HG03469 (cell line): Measurements from ENCODE around the gene ABI3BP.
A peak's percentile ranks its signal among the peaks of the same experiment; 100 is the strongest.
"Not testable (repeated sequence)": the region's sequence is repeated elsewhere in the genome, so short reads cannot be mapped to it uniquely, and the experiment has no call there.

Source experiments
- ATAC-seq: cut with Tn5 transposase; IDR thresholded peaks from one replicate; pipeline ENCODE4 v1.9.1; 2021; ENCODE audit warnings: mild to moderate bottlenecking, moderate library complexity, moderate number of reproducible peaks; ENCODE audit not compliant: unreplicated experiment

ABI3BP gene

DNA sequence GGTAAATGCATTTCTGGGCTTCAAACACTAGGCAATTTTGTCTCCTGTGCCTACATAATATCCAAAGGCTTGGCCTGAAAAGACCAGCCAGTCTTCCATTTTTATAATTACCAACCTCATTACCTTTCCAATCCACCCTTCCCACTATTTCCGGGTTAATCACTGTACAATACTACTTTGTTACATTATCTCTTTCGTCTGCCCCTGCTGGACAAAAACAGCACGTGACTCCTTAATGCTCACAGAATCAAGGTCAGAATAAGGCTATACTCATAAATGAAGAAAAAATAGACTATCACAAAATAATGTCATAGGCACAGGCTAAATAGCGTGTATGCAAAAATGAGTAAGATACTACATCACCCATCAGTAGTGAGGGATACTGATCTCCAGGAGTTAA, 40.1 kb downstream of the ABI3BP start:
- ATAC-seq = no peak

DNA sequence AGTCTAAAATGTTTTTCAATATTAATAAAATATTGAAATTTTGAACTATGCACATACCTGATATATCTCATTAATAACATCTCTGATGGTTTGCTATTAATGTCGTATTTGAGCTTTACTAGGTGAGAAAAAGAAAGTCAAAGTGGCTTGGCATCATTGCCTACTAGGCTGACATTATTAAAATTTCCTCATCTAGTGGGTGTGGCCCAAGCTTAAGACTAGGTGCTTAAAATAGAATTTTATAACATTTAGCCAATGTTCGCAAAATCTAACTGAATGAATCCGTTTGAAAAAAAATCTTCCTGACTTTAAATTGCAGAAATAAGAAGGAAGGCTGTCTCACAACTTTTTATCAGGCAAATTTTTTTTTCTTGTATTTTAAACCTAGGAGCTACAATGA, 46.1 kb downstream of the ABI3BP start:
- ATAC-seq = no peak

DNA sequence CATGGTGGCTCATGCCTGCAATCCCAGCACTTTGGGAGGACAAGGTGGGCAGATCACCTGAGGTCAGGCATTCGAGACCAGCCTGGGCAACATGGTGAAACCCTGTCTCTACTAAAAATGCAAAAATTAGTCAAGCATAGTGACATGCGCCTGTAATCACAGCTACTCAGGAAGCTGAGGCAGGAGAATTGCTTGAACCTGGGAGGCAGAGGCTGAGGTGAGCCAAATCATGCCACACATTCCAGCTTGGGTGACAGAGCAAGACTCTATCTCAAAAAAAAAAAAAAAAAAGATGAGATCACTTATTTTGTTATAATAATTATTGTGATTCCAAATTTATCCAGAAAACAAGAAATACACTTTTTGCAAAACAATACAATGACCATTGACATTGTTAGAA, 47.1 kb downstream of the ABI3BP start:
- ATAC-seq = not testable (repeated sequence)

DNA sequence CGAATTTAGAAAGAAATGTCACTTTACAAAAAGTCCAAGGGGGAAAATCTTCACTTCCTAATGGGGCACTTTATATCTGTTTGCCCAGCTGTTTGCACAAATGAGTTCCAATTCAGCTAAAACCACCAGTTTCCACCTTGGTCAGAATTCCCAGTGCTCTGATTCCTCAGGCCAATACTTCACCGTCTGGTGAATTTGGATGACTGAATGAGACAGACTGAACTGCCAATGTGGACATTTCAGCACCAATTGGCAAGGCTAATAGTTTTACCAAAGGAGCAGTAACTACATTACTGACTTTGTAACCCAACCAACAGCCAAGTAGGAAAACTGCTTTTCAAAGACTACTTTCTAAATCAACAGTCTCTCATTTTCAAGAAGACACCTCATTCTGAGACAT, 51.8 kb downstream of the ABI3BP start:
- no peak for ATAC-seq

DNA sequence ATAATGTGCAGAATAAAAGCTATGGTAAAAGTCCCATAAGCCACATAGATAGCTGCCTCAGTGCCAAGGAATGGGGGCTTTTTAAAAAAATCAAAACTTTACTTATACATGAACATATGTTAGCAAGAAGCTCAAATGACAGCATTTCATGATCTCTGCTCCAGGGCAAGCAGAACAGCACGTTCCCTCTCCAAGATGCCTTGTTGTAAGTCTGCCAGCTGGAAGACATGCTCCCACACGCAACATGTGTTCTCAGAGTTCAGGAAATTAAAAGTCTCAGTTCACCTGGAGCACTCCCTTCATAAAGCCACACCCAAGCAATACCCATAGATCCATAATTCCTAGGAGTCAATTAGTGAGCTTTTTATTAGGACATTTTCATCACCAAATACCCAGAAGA, 52.2 kb downstream of the ABI3BP start:
- no peak for ATAC-seq

DNA sequence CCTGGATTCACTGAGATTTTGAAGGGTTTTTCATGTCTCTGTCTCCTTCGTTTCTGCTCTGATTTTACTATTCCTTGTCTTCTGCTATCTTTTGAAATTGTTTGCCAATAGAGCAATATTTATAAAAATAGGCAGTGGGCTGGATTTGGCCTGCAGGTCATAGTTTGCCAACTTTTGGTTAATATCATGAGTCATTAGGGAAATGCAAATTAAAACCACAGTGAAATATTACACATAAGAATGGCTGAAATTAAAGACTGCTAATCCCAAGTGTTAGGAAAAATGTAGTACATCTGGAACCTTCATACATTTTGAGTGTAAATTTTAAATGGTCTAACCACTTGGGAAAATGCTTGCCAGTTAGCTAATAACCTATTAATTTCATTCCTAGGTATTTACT, 56.3 kb downstream of the ABI3BP start:
- no peak for ATAC-seq

DNA sequence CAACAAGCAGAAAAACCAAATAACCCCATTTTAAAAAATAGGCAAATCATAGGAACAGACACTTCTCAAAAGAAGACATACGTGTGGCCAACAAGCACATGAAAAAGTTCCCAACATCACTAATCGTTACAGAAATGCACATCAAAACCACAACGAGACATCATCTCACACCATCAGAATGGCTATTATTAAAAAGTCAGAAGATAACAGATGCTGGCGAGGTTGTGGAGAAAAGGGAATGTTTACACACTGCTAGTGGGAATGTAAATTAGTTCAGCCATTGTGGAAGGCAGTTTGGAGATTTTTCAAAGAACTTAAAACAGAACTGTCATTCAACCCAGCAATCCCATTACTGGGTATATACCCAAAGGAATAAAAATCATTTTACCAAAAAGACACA, 60.7 kb downstream of the ABI3BP start:
- ATAC-seq = no peak

DNA sequence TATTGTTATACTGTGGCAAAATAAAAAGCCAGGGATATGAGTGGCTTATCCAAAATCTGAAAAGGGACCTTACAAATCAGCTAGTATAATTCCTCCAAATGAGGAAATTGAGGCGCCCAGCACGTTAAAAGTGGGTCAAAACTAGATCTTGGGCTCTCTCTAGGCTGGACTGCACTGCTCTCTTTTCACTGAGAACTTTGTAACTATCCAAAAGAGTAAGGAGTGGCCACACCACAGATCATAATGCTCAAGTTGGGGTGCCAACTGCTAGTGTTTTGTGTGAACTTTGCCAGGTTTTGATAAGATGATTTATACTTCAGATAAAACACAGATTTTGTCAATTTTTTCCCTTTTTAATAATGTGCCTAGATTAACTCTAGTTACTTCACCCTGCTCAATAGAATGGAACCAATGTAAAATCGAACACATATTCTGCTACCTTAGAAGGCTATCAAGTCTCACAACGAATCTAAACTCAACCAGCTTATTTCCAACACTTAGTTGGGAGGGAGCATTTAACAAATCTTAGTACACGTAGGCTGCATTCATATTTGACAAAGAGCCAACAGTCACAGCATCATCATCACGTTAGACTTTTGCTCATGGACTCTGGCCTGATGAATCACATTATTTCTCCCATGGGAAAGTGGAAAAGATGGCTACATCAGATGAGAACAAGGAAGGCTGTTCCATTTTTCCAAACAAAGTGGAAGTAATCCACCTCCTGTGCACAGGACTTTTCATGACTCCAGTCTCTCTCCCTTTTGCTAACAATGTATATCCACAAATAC, 64.4 kb downstream of the ABI3BP start:
- no peak for ATAC-seq

DNA sequence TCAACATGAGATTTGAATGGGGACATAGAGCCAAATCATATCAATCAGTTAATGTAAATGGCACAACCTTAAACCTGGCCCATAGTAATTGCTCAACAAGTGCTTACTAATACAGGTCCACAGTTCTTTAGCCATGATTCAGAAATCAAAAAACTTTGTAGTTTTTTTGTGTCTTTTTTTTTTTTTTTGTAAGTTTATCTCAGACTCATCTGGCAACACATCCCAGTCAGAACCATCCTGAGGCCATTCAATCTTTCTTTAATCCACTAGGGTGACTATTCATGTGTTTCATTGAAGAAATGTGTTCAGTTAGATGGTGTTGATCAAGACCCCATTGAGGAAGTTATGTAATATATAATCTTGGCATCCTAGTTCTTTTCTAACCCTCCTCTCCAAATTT, 65.4 kb downstream of the ABI3BP start:
- no peak for ATAC-seq

DNA sequence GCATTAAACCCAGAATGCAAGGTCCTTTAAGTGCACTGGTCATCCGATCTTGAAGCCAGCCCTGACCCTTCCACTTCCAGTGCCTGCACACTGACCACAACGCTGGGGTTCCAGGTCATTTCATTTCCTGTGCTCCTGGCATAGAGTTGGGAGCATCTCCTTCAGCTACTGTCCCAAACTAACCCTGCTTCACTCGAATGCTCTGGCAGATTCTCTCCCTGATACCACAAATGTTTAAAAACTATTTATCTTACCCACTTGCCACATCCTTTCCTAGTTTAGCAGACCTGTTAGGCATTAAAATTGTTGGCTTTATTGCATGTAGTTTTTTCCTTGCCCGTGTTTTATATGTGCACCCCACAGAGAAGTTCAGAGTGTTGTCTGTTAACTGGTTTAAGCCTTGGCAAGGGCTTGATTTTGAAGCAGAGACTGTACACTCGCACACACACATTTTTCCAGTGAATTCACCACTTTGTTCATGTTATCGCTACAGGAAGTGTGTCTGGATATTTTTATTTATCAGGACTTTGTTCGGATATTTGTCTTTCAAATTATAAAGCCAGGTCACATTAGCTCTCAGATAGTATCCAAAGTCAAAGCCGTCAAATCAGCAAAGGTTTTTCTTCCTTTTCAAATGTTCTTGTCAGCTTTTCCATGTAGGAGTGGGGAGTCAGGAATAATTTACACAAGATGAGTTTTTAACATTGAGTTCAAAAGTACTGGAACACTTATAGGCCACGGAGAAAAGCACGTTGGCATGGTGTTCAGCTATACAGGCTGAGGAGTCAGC, 77.3 kb downstream of the ABI3BP start:
- ATAC-seq = no peak

DNA sequence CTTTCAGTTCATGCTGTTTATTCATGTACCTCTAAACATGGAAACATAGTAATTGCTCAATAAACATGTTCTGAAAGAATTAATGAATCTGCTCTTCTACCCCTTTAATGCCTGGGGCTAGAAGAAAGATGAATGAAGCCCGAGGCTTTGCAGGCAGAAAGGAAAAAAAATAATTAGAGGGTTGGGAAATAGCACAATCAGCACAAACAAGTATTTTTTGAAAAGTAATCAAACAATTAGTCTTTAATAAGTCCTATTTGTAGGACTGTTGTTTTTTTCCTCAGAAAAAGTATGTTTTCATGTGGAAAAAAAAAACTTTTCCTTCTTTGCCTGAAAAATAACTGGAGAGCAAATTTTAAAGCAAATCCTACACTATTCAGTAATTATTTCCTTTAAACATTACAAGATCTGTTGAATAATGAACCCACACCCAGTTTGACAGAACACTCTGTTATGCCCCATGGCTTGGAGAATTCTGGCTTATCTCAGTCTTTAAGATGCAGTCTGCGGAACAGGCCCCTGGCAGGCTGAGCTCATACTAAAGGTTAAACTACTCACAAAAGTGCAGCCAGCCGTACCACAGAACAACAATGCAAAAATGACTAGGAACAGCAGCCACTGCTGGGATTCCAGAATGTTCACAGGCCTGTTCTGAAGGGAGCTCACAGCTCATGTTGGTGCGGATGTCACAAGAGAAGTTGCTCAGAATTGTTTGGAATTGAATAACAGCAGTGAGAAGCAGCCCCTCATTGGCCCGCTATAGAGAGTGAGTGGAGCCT, 79.2 kb downstream of the ABI3BP start:
- no peak for ATAC-seq

DNA sequence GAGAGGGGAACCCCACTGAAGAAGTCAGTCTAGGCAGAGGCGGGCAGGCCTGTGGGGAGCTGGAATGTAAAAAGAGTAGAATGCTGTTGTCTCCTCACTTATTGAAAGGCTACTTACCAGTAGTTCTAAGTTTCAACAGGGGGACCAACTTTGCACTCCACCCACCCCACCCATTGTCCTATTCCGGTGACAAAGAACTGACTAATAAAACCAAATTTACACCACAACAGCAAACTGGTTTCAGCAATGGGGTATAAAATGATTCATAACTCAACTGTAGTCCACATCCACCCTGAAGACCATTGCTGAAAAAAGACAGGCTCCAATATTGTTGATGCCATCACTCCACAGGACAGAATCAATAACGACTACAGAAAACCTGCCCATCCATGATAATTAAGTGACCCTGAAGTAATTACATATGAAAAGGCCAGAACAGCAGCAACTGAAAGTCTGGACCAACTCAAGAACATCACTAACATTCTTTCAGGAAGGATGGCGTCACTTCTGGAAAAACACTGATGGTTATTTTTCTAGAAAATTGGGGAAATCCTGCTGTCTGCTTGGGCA, 80.2 kb downstream of the ABI3BP start:
- no peak for ATAC-seq

DNA sequence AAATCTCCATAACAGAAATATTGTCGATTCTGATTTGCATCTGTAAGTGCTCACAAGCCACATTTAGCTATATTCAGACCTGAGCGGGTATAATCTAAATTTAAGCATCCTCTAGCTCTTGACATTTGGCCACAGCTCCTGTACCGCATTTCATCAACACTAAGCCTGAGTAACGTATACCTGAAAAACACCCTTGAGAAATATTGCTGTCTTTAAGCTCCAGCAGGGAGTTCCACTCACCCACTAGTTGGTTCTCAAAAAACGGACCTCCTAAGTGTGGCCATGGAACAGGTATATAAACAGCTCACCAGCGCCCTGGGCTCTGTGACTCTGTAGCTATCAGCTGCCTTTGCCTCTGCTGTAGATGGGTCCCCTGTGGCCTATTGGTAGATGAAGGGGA, 80.7 kb downstream of the ABI3BP start:
- no peak for ATAC-seq

DNA sequence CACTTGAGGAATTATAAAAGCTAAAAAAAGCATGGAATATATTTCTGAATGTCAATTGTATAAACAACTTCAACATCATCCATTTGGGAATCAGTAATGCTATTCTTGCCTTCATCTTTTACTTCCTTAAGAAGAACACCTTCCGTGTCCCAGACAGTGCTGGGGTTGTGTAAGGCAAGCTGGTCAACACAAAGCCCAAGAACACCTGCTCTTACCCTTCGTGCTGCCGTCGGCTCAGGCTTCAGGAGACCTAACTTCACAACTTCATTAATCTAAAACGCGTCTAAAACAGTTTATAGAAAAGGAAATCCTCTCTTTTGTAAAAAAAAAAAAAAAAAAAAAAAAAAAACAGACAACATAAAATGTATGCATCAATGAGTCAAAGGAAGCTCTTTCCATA, 81.3 kb downstream of the ABI3BP start:
- no peak for ATAC-seq

DNA sequence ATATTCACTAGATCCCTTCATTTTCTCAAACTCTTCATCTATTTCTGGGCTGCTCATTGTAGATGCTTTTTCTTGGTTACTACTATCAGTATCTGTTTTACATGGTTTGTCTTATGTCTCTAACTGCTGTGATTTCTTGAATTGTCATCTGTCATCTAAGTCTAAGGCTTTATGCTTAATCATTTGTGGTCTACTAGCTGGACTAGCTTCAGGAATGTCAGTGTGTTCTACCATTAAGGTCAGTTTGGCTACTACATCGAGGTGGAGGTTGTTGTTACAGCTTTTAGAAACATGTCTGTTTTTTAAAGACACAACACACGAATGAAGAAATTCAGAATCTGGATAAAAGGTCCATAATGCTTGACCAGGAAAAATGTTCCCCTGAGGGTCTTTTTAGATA, 82.2 kb downstream of the ABI3BP start:
- ATAC-seq = no peak

DNA sequence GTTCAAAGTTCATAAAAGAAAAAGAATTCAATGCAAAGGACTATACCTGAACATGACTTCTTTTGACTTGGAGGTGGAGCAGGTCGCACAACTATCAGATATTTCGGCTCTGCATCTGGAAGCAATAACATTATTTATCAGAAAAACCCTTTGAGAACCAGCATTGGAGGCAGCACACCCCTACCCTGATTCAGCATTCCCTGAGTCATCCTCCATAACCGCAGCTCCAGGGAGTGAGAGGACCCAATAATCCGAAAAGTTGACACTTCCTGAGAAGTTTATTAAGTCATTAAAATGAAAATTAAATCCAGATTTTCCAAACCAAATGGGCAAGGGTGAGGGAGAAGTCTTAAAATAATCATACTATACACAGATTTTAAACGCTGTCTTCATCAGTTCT, 90.6 kb downstream of the ABI3BP start:
- ATAC-seq = no peak

DNA sequence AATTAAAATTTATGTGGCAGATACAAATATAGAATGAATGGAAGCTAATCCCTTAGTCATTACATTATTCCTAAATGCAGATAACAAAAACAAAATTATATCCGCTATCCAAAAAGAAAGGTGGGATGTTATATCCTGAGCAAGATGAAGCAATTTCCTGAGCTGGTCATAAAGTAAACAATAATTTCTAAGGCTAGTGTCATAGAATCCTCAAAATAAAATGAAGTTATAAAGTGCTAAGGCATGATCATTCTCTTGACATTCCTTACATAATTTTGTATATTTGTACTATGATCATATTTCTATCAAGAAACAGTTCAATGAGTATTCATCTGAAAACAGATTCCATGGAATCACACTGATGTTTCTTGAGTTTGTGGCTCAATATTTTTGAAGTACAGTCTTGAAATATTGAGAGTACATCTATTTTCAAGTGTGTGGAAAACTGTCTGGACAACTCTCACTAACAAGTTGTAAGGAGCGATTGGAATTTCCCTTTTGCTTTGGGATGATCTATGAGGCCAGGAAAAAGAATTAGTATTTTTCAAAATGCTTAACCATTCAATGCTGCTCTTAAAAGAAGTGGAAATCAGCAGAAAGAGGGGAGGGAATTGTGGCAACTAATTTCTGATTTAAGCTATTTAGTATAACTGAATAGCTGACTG, 92.4 kb downstream of the ABI3BP start:
- ATAC-seq = no peak

DNA sequence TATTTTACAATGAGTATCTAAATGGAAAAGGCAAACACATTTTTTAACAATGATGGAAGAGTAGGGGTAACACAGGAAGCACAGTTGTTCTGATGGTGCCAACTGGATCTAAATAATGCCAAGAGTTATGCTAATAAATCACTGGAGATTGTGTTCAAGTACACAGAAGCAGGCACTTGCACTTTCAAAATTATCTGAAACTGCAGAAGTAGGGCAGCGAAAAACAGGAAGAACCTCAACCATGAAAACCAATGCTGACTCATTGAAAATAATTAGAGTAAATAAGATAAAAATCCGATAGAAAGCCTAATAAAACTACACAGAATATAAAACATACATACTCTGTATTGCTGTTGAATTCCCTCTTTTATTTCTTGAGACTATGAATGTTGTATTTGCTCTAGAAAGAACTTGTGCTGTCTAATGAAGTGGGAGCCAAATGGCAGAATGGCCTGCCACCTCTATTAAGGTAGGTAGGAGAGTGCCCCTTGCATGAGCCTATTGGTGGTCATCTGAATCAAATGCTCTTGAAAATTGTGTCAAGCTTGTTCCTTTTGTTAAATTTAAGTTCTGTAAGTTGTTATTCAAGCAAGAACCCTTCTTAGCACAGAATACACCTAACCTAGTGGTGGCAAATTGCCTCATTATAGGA, 93.7 kb downstream of the ABI3BP start:
- ATAC-seq = peak; percentile 73

DNA sequence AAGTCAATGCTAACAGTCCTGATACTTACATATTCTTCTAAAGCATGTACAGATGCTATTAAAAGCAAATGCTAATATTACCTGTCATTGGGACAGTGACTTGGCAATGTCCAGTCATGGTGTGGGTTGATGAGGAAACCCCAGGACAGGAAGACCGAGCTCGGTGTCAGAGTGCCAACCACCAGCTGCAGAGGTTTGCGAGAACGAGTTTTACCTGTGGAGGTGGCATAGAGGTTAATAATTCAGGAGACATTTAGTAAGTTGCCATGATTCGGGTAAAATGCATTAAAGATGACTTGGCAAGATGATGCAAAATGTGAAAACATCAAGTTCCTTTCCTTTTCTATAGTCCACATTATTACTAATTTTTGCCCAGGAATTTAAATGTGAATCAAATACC, 94.5 kb downstream of the ABI3BP start:
- no peak for ATAC-seq

DNA sequence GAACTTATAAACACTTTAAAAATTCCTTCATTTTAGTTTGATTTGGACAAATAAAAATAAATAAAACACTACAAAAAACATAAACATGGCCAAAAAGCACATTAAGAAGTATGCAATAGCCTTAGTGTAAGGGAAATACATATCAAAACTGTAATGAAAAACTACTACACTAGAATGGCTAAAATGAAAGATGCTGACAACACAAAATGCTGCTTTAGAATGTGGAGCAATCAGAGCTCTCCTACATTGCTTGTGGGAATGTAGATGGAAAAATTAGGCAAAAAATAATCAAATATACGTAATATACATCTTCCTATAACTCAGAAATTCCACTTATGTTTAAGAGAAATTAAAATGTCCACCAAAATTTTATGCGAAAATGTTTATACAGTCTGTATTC, 96.2 kb downstream of the ABI3BP start:
- no peak for ATAC-seq
